CD4-positive, alpha-beta memory T cell (primary cell): ENCODE measurements around the gene P3H2. TPM values are rescaled to one million over a fixed set of nuclear protein-coding genes. Genes with fewer than 3 reads are reported as not detected.

ENCODE experiments used
- CTCF ChIA-PET: fragments of 350-600 bp; sonication (Branson Sonifier 250); formaldehyde crosslinking; loops from one replicate; lab custom pipeline; 2021; ENCODE audit warnings: inconsistent platforms; ENCODE audit not compliant: partially characterized antibody; lab: Charles Lee
- POLR2A ChIA-PET: fragments of 350-600 bp; sonication (Branson Sonifier 250); formaldehyde crosslinking; loops from one replicate; lab custom pipeline; 2021; ENCODE audit not compliant: partially characterized antibody; lab: Charles Lee
- DNase-seq, 5 donors: peaks; one replicate each; pipeline versions ENCODE4 v3.0.0 to v3.0.0-alpha.2; 2020 to 2022; ENCODE audit warnings: mixed read lengths in 1 of 5
- H3K27ac ChIP-seq: one replicate; pipeline ENCODE4 v1.7.0; 2013; ENCODE audit warnings: low read depth, low read length
- H3K27me3 ChIP-seq: 2 replicates; pipeline ENCODE4 v1.7.0; 2013; ENCODE audit warnings: mild to moderate bottlenecking, low read length, moderate library complexity; ENCODE audit not compliant: insufficient read depth
- H3K36me3 ChIP-seq: 2 replicates; pipeline ENCODE4 v1.7.0; 2013; ENCODE audit warnings: mild to moderate bottlenecking, low read length, moderate library complexity; ENCODE audit not compliant: insufficient read depth
- H3K4me1 ChIP-seq: 2 replicates; pipeline ENCODE4 v1.7.0; 2013; ENCODE audit warnings: mild to moderate bottlenecking, low read length, moderate library complexity; ENCODE audit not compliant: insufficient read depth
- H3K4me3 ChIP-seq, 2 donors: one replicate each; pipeline ENCODE4 v1.7.0; 2013; ENCODE audit warnings: low read length in 2 of 2, mild to moderate bottlenecking in 1 of 2
- H3K9me3 ChIP-seq, 2 donors: one replicate each; pipeline ENCODE4 v1.7.0; 2013; ENCODE audit warnings: low read length in 2 of 2, control low read depth in 1 of 2; ENCODE audit not compliant: control insufficient read depth in 1 of 2
- H3K27ac Mint-ChIP-seq, 7 donors: one replicate each; pipeline ENCODE4 v1.8.0; 2020 to 2021; ENCODE audit warnings: mixed read lengths in 7 of 7, mild to moderate bottlenecking in 6 of 7, inconsistent platforms in 3 of 7, moderate library complexity in 3 of 7
- H3K27me3 Mint-ChIP-seq, 2 donors: one replicate each; pipeline ENCODE4 v1.8.0; 2020 to 2021; ENCODE audit warnings: mixed read lengths in 2 of 2
- H3K36me3 Mint-ChIP-seq, 2 donors: one replicate each; pipeline ENCODE4 v1.8.0; 2020 to 2021; ENCODE audit warnings: mixed read lengths in 2 of 2, inconsistent platforms in 1 of 2, mild to moderate bottlenecking in 1 of 2
- H3K4me1 Mint-ChIP-seq, 4 donors: one replicate each; pipeline ENCODE4 v1.8.0; 2020 to 2021; ENCODE audit warnings: mixed read lengths in 4 of 4, mild to moderate bottlenecking in 1 of 4
- H3K4me3 Mint-ChIP-seq, 8 donors: one replicate each; pipeline ENCODE4 v1.8.0; 2020 to 2021; ENCODE audit warnings: mixed read lengths in 8 of 8, mild to moderate bottlenecking in 7 of 8, moderate library complexity in 6 of 8, inconsistent platforms in 3 of 8
- H3K9me3 Mint-ChIP-seq, 8 donors: one replicate each; pipeline ENCODE4 v1.8.0; 2020 to 2021; ENCODE audit warnings: mixed read lengths in 8 of 8, mild to moderate bottlenecking in 5 of 8, inconsistent platforms in 3 of 8, moderate library complexity in 1 of 8
- intact Hi-C: fragments of 100-400 bp; cut with micrococcal nuclease; formaldehyde crosslinking; loops from one replicate; pipeline ENCODE4 v1.15.1; 2023
- polyA plus RNA-seq, 2 donors: library from polyadenylated mRNA; unstranded; fragments of 300-500 nt; fragmentation: Illumina TruSeq; gene quantifications; one replicate each; pipeline ENCODE4 v1.2.3, GENCODE V29; 2021
- total RNA-seq, 2 experiments: library from RNA; stranded (reverse); gene quantifications; one replicate each; pipeline ENCODE4 v1.2.3, GENCODE V29; 2021

The P3H2 gene
- total and polyA plus RNA-seq, 4 experiments from 2014 or later = not detected

DNA sequence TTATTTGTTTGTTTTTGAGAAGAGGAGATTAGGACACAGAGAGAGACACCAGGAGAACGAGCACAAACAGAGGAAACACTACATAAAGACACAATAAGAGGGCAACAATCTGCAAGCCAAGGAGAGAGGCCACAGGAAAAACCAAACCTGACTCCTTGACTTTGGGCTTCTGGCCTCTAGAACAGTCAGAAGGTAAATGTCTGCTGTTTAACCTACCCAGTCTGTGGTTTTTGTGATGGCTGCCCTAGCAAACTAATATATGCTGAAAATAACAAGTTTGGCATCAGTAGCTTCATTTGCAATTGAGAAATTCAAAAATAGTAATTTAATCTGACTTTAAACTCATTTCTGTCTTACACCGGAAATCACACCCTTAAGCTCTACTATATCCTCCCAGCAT is 110.2 kb downstream of the P3H2 start:
- Mint-ChIP-seq H3K9me3 (no peaks in the 10 kb centered on the region), H3K36me3 (no peaks in the 10 kb centered on the region), H3K27ac (no peak overlapping the region), H3K4me1 (no peaks in the 10 kb centered on the region), H3K27me3 (peaks cover 4 to 5% of the 10 kb centered on the region in 2 donors), H3K4me3 (no peak overlapping the region)
- Histone ChIP-seq H3K4me3 (no peak overlapping the region), H3K9me3 (no peaks in the 10 kb centered on the region), H3K4me1 (no peaks in the 10 kb centered on the region), H3K27ac (no peak overlapping the region), H3K27me3 (no peaks in the 10 kb centered on the region), H3K36me3 (no peaks in the 10 kb centered on the region)
- ChIA-PET POLR2A (no interaction called here), CTCF (no interaction called here)
- intact Hi-C loops = no loop called here
- DNase-seq = no peak

DNA sequence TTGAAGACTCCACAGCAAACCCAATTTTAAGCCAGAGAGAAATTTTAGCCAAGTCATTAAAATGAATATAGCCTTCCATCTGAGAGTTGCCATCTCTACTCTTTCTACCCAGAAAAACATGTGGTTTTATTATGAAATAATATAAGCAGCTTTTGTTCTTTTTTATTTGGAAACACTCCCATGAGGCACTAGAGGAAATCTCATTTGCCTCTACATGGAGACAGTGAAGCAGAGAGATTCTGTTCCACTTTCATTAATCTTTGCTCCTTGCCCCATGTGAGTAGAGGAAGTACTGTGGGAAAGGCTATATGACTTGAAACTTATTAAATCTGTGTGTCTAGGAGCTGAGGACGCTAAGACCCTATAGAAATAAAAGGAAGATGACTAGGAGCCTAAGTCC is 111.1 kb downstream of the P3H2 start:
- Mint-ChIP-seq H3K4me1 (no peaks in the 10 kb centered on the region), H3K36me3 (no peaks in the 10 kb centered on the region), H3K27ac (no peak overlapping the region), H3K9me3 (no peaks in the 10 kb centered on the region), H3K4me3 (no peak overlapping the region), H3K27me3 (peaks cover 4 to 5% of the 10 kb centered on the region in 2 donors)
- DNase-seq = no peak
- Histone ChIP-seq H3K4me1 (no peaks in the 10 kb centered on the region), H3K9me3 (no peaks in the 10 kb centered on the region), H3K4me3 (no peak overlapping the region), H3K36me3 (no peaks in the 10 kb centered on the region), H3K27me3 (no peaks in the 10 kb centered on the region), H3K27ac (no peak overlapping the region)
- intact Hi-C loops = no loop called here
- POLR2A ChIA-PET = no interaction called here
- CTCF ChIA-PET = no interaction called here

- Mint-ChIP-seq H3K4me3 (no peak overlapping the region), H3K36me3 (no peaks in the 10 kb centered on the region), H3K4me1 (no peaks in the 10 kb centered on the region), H3K27me3 (peaks cover 6% of the 10 kb centered on the region in 2 donors), H3K9me3 (no peaks in the 10 kb centered on the region), H3K27ac (no peak overlapping the region)
- Histone ChIP-seq H3K9me3 (no peaks in the 10 kb centered on the region), H3K4me1 (no peaks in the 10 kb centered on the region), H3K27ac (no peak overlapping the region), H3K4me3 (no peak overlapping the region), H3K27me3 (no peaks in the 10 kb centered on the region), H3K36me3 (no peaks in the 10 kb centered on the region)
- POLR2A ChIA-PET = no interaction called here
- CTCF ChIA-PET = no interaction called here
- intact Hi-C loops = no loop called here
- DNase-seq = no peak
These were observed 112.3 kb downstream of the P3H2 start for GRCh38 chr3:190008432-190008831.

GRCh38 chr3:190005343-190006113 is 115.2 kb downstream of the P3H2 start:
- Histone ChIP-seq H3K4me1 (no peaks in the 10 kb centered on the region), H3K4me3 (no peak overlapping the region), H3K27ac (no peak overlapping the region), H3K27me3 (no peaks in the 10 kb centered on the region), H3K9me3 (no peaks in the 10 kb centered on the region), H3K36me3 (no peaks in the 10 kb centered on the region)
- H3K27me3 Mint-ChIP-seq = peaks cover 1 to 6% of the 10 kb centered on the region in 2 donors
- CTCF ChIA-PET = interaction anchor here (0.5 kb wide), 1 partner anchor 66 kb away, joined by 3 read pairs; no protein-coding TSS in a partner anchor
- POLR2A ChIA-PET = no interaction called here
- no peaks in the 10 kb centered on the region for H3K9me3 Mint-ChIP-seq
- intact Hi-C loops = no loop called here
- H3K27ac Mint-ChIP-seq = no peak overlapping the region
- H3K4me3 Mint-ChIP-seq = no peak overlapping the region
- no peaks in the 10 kb centered on the region for H3K4me1 Mint-ChIP-seq
- DNase-seq = no peak
- H3K36me3 Mint-ChIP-seq = no peaks in the 10 kb centered on the region

DNA sequence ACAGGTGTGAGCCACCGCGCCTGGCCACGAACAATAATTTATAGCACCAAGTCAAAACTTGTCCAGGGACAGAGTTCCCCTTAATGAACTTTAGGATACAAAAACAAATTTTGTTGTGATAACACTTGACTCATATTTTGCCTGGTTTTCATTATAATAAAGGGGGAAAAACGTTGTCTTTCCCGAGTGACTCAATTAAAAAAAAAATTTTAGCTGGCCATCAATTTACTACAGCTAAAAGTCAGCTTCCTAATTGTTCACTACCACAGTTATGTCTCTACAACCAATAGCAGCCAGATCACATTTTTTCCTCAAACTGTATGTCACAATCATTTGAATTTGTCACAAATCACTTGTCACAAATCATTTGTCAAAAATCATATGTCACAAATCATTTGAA is 116.0 kb downstream of the P3H2 start:
- H3K27ac Mint-ChIP-seq = no peak overlapping the region
- H3K9me3 Mint-ChIP-seq = no peaks in the 10 kb centered on the region
- no peak for DNase-seq
- H3K4me1 ChIP-seq = no peaks in the 10 kb centered on the region
- no peaks in the 10 kb centered on the region for H3K36me3 ChIP-seq
- intact Hi-C loops = no loop called here
- H3K36me3 Mint-ChIP-seq = no peaks in the 10 kb centered on the region
- no peak overlapping the region for H3K4me3 Mint-ChIP-seq
- ChIA-PET CTCF (no interaction called here), POLR2A (no interaction called here)
- H3K27me3 Mint-ChIP-seq = peaks cover 4 to 8% of the 10 kb centered on the region in 2 donors
- no peak overlapping the region for H3K4me3 ChIP-seq
- H3K9me3 ChIP-seq = no peaks in the 10 kb centered on the region
- no peaks in the 10 kb centered on the region for H3K4me1 Mint-ChIP-seq
- H3K27ac ChIP-seq = no peak overlapping the region
- H3K27me3 ChIP-seq = no peaks in the 10 kb centered on the region

DNA sequence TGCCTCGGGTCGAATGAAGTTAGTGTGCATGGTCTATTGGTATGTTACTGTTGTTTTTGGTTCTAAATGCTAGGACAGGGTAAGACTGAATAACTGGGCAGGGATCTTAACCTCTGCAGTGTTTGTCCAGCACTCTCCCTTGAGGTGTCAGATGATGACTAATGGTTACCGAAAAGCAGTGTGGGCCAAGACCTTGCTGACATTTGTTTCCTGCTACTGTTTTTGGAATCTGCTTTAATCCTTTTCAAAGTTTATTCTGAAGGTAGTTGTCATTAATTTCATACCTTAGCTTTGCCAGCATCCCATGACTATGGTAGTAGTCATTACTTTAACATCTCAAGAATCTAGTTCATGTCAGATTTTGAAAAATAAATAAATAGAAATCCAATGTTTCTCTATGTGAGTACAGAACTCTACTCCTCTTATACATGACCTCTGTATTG is 117.0 kb downstream of the P3H2 start:
- POLR2A ChIA-PET = no interaction called here

DNA sequence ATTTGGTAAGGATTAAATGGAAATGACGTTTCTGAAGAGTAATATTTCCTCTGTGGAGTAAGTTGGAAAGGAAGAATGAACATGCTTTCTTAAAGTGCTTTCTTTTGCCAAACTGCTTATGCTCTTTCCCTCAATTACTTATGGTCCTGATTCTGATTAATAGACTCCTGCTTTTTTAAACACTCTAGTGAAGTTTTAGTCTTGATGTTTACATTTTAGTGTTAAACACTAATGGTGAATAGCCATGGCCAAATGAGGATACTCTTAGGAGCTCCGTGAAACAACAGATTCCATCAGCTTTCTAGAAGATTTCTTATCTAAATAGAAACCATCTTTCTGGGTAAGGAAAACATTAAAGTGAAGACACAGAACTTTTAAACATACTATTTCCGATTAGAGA is 117.6 kb downstream of the P3H2 start:
- ChIA-PET POLR2A (no interaction called here), CTCF (no interaction called here)
- no peaks in the 10 kb centered on the region for H3K4me1 Mint-ChIP-seq
- no peak for DNase-seq
- H3K27ac Mint-ChIP-seq = no peak overlapping the region
- peaks cover 0 to 3% (median 0%) of the 10 kb centered on the region in 8 donors for H3K9me3 Mint-ChIP-seq
- Histone ChIP-seq H3K27me3 (no peaks in the 10 kb centered on the region), H3K4me3 (no peak overlapping the region), H3K4me1 (no peaks in the 10 kb centered on the region), H3K9me3 (no peaks in the 10 kb centered on the region), H3K36me3 (no peaks in the 10 kb centered on the region), H3K27ac (no peak overlapping the region)
- intact Hi-C loops = no loop called here
- peaks cover 5 to 8% of the 10 kb centered on the region in 2 donors for H3K27me3 Mint-ChIP-seq
- H3K36me3 Mint-ChIP-seq = no peaks in the 10 kb centered on the region
- no peak overlapping the region for H3K4me3 Mint-ChIP-seq

More for the DNA sequence above, 117.0 kb downstream of the P3H2 start:
- peaks cover 5 to 8% of the 10 kb centered on the region in 2 donors for H3K27me3 Mint-ChIP-seq
- Histone ChIP-seq H3K4me1 (no peaks in the 10 kb centered on the region), H3K27me3 (no peaks in the 10 kb centered on the region), H3K36me3 (no peaks in the 10 kb centered on the region), H3K27ac (no peak overlapping the region), H3K9me3 (no peaks in the 10 kb centered on the region), H3K4me3 (no peak overlapping the region)
- no peaks in the 10 kb centered on the region for H3K4me1 Mint-ChIP-seq
- no peak overlapping the region for H3K4me3 Mint-ChIP-seq
- no peak for DNase-seq
- H3K27ac Mint-ChIP-seq = no peak overlapping the region
- H3K36me3 Mint-ChIP-seq = no peaks in the 10 kb centered on the region
- CTCF ChIA-PET = no interaction called here
- intact Hi-C loops = no loop called here
- peaks cover 0 to 3% (median 0%) of the 10 kb centered on the region in 8 donors for H3K9me3 Mint-ChIP-seq
